DMS 273 (cell line): ENCODE data around the gene SCYGR3.

Experiments
- DNase-seq: peaks from one replicate; lab custom pipeline; 2025; ENCODE audit not compliant: unreplicated experiment; lab: John Stamatoyannopoulos, UW

Gene SCYGR3, protein sequence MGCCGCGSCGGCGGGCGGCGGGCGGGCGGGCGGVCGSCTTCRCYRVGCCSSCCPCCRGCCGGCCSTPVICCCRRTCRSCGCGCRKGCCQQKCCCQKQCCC

DNA sequence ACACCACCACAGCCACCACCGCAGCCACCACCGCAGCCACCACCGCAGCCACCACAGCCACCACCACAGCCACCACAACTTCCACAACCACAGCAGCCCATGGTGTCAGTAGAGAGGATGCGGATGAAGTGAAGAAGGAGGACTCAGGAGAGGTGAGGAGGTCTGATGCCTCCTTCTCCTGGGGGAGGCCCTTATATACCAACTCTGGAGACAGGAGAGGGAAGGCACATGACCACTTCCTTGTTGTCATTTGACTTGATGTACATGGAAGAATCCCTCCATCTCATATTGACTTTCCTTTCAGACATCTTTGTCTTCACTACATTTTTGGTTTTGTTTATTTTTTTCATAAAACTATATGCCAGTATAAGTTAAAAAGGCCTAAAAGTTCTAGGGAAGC is at the start of gene SCYGR3:
TSS of gene SCYGR3 (minus strand) at position 101 of the 400 bp plus-strand sequence. CDS start at position 101, 0 bp downstream.
- no peak for DNase-seq

DNA sequence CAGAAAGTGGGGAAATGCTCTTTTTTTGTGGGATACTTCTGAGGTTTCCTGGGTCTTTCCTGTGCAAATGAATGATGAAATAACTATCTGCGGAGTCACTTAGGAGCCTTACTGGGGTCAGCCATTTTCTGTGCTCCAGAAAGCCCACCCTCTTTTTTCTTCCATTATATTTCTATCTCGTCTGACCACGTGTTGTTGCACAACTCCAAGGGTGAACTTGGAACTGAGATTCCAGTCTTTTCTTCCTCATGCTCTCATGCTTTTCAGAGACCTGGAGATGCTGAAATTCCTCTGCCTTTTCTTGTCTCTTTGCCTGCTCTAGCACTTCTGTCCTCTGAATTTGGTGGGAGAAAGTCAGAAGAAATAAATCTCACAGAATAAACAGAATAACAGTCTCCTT is 47.2 kb upstream of the SCYGR3 start:
- no peak for DNase-seq

DNA sequence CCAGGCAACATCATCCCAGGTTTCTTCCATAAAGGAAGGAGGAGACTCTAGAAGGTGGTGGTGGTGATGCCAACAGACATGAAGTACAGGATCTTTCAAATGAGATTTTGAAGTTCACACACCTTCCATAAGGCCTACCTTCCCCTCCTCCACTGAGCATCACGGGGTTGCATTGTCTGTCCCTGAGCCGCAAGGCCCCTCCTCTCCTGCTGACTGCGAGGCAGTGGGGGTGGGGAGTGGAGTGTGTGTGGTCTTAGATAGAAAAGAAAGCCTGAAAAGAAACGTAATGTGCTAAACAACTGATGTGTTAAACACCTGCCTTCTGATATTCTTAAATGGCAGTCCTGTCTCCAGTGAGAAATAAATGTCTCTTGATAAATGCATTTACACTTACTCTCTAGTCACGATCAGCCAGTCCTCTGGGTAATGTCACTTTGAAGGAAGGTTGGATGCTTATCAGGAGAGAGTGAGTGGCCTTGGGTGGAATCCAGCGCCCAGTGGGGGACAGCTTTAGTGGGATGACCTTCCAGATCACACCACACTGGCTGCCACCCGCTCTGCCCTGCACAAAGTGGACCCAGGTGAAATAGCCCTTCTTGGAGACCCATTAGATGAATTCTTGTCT is 46.5 kb upstream of the SCYGR3 start:
- no peak for DNase-seq

DNA sequence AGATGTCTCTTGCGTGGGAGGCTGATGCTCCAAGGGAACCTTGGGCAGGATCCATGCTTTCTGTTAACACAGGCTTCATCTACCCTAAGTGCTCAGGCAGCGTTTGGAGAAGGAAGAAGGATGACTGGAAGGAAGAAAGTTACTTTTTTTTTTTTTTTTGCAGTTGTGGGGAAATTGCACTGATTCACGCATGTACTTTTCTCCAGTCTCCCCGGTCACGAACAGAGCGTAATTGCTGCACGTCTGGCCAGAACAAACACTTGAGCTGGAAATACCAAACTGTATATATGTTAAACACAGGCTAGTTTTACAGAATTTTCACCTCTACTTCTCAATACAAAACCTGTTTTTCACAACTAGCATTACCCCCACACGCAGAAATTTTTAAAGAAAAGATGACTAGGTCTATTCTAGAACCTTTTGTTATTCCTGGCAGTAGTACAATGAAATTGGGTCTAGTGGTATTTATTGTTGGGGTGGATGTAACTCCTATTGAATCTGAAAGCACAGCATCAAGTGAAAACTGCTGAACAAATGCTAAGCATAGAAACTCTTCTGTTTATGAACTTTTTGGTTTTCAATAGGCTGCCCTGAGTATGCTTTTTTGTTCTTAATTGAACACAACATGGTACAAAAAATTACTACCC is 42.7 kb upstream of the SCYGR3 start:
- no peak for DNase-seq

DNA sequence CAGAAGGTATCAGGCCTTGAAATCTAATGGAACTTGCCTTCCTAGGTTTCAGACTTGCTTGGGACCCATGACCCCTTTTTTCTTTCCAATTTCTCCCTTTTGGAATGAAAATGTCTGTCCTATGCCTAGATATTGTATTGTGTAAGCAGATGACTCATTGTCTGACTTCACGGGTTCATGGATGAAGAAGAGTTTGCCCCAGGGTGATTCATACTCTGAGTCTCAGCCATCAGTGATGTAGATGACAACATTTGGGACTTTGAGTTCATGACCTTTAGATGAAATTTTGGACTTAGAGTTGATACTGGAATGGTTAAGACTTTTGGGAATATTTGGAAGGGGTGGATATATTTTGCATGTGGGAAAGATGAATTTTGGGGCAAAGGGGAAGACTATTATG is 40.8 kb upstream of the SCYGR3 start:
- DNase-seq, result no peak

DNA sequence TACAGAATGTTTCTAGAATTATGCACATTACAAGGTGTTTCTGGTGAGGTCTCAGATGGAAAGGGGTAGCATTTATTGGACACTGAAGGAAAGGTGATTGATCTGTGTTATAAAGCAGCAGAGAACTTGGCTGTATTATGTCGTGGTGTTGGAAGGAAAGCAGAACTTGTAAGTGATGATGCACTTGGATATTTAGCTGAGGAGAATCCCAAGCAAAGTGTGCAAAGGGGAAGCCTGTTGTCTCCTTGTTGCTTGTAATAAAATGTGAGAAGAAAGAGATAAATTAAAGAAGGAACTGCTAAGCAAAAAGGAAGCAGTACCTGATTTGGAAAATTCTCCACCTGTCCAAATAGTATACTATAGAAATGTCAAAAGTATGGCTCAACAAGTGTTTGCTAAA is 39.8 kb upstream of the SCYGR3 start:
- no peak for DNase-seq

DNA sequence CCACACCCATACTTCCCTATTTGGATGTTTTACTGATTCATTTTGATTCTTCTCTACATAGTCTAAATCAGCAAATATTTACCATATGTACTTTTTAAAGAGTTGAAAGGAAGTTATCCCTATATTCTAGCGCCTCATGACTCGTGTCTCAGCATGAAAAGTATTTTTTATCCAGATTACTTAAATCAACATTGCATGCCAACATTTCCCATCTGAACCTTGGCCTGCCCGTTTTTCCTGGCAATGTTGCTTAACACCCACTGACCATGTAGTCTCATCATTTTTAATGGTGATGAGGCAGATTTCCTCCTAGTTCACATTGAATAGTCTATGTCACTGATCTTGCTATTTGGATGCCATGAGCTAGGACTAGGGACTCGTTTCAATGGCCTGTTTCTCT is 38.8 kb upstream of the SCYGR3 start:
- no peak for DNase-seq

DNA sequence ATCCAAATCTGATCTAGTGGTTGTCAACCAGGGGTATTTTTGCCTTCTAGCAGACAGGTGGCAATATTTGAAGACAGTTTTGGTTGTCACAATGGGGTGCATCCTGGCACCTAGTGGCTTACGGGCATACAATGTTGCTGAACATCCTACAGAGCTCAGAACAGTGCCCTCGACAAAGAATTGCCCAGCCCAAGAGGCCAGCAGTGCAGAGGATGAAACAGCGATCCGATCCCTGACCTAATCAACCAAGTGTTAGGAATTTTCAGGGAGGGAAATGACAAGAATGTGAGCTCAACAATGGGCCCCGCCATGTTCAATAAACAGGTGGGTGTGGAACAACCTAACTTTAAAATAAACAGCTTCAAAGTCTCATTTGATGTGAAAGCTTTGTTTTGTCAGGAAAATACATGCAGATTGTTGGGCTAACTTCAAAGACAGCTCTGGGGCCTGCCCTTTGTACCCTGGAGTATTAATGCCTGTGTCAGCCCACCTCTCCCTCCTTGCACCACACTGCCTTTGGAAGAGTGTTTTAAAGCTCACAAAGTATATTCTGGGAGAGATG is 29.4 kb upstream of the SCYGR3 start:
- DNase-seq, result no peak

DNA sequence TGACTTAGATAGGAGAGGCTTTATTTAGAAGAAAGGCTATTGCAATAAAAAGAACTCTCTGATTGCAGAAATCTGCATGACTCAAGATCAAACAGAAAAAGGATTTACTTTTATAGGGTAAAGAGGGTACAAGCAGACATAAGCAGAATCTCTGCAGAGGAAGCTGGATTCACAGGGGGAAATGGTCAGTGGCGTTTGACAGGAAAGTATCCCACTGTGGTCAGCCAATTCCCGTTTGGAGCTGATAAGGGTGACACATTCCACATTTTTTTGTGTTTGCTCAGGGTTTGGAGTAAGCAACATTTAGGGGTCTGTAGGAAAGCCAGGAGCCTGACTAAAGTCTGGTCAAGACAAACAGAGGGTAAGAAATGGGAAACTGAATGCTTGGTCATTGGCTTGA is 28.0 kb upstream of the SCYGR3 start:
- DNase-seq, result no peak

DNA sequence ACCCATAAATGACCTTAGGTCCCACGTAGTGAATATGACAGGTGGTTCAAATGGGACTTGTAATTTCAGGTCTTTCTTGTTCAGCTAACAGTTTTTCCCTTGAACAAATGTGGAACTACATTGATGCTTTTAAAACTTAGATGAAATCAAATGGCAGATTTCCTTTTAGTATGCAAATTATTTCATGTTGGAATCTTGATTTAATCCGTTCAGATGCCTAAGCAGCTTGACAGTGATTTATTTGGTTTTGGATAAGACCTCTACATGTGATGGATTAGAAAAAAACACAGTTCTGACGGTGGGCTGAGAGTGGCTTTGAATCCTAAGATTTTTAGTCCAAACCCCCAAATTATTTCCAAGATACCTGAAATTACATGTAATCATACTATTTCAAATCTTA is 19.6 kb upstream of the SCYGR3 start:
- DNase-seq, result no peak

DNA sequence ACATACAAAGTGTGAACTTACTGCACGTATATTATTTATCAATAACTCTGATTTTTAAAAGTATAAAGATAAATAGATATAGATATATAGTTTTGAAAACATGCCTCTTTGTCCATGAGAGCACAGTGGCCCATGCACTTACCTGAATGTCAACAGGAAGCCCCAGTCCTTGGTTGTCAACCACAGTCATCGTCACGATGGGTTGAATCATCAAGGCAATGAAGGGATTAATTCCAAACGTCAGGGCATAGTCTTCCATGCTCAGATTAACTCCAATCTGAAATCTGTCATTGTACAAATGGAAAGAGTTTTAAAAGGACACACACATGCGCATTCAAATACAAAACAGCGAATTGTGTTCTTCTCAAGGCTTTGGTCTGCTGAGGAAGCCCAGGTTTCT is 18.2 kb upstream of the SCYGR3 start:
- no peak for DNase-seq

DNA sequence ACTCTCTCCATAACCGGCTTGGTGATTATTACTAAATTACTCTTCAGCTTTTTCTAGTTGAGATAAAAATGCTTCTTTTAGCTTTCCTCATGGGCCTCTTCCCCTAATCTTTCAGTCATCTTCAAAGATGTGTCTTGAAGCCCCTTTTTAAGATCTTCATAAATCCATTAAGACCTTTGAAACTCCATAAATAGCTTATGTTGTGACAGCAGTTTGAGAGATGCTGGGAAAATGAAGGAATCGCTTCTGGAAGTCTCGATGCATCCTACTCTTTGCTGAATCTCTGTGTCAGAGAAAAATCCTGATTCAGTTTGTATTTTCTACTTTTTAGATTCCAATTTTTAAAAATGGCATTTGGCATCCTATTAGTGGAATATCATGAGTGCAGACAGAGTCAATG is 15.7 kb upstream of the SCYGR3 start:
- DNase-seq, result no peak

DNA sequence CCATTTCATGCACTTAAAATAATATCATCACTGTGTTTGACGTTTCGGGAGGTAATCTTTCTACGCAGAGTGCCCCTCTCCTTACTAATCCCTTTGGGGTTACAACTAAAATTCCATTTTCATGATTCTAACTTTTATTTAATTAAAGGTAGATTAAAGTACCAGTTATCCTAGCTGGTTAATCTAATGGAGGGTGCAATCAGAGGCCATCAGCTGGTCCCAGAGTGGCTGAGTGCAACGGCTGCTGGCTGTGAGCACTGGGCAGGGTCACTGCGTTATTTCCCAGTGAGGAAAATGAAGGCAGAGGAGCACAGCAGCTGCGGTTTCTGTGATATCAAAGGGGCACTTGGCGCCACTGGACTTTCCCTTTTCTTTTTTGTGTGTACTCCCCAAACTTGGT is 14.8 kb upstream of the SCYGR3 start:
- no peak for DNase-seq

DNA sequence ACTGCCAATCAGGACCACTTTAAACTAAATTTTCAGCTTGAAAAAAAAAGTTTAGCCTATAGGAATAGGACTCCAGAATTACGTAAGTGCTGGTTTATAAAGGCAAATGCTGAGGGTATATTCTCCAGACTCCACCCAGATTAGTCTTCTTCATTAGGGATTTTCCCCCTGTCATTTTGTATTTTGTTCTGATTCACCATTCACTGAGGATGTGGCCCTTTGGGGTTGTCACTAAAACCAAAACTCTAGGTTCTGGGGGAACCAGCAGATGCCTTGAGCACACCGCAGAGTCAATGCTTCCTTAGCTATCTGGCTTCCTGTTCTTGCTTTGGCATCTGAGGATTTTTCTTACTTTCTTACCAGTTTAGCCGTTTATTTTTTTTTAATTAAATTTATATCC is 13.1 kb upstream of the SCYGR3 start:
- DNase-seq, result no peak

DNA sequence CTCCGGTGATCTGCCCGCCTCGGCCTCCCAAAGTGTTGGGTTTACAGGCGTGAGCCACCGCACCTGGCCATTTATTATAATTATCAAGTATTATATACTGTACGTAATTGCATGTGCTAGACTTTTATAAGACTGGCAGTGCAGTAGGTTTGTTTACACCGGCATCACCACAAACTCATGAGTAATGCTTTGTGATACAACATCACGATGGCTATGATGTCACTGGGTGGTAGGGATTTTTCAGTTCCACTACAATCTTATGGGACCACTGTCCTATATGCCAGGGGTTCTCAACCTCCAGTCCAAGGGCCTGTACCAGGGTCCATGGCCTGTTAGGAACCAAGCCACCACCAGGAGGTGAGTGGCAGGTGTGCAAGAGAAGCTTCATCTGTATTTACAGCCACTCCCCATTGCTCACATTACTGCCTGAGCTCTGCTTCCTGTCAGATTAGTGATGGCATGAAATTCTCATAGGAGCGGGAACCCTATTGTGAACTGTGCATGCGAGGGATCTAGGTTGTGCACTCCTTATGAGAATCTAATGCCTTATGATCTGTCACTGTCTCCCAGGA is 12.0 kb upstream of the SCYGR3 start:
- no peak for DNase-seq

DNA sequence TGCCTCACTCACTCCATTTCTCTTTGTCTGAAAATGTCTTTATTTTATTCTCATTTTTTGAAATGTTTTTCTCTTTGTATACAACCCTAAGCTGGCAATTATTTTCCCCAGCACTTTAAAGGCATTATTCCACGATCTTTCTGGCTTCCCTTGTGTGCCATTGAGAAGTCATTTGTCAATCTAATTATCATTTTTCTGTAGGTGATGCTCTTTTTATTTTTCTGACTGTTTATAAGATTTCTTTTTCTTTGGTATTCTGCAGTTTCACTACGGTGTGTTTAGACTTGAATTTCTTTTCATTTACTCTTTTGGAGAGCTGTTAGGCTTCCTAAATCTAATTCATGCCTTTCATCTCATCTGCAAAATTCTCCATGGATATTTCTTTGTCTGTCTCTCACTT is 10.8 kb upstream of the SCYGR3 start:
- no peak for DNase-seq

DNA sequence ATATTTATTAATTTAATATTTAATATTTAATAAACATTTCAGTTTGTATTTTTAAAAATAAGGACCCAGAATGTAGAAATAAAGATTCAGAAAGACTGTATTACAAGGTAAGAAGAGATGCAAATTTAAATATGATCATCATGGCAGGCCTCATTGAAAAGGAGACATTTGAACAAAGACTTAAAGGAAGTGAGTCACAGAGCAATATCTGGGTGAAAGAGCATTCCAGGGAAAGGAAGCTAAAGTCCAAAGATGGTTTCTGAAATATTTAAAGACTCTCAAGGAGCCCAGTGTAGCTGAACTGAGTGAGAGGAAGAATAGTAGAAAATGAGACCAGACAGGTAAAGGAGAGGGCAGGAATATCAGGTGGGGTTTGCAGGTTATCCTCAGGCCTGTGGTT is 8.6 kb upstream of the SCYGR3 start:
- DNase-seq, result no peak

DNA sequence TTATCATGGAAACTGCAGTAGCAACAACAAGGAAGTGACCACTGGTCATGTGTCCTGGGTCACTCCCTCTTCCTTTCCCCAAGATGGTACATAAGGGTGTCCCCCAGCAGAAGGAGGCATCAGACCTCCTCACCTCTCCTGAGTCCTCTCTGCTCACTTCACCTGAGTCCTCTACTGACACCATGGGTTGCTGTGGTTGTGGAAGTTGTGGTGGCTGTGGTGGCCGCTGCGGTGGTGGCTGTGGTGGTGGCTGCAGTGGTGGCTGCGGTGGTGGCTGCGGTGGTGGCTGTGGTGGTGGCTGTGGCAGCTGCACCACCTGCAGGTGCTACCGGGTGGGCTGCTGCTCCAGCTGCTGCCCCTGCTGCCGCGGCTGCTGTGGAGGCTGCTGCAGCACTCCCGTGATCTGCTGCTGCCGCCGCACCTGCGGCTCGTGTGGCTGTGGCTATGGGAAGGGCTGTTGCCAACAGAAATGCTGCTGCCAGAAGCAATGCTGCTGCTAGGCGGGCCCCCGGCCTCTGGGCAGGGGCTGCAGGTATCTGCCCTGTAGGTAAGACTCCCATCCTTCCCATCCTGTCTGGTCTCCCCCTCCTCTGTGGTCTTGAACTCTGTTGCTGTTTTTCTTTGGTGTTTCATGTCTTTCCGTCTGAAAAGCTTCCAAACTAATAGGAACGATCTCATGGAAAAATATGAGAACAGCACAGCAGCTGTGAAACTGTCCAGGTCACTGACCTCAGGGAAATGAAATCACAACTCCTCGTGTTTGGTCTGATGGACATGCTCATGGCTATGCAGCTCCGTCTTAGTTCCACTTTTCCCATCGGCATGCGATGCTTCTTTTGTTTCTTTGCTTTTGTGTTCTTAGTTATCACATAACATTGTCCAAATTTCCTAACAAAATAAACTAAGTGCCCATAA is 2.9 kb upstream of the SCYGR3 start, which contains the start of gene SCYGR4:
TSS of gene SCYGR4 (plus strand) at position 183 of the 915 bp plus-strand sequence. CDS start at position 183, 0 bp downstream.
- DNase-seq, result no peak

DNA sequence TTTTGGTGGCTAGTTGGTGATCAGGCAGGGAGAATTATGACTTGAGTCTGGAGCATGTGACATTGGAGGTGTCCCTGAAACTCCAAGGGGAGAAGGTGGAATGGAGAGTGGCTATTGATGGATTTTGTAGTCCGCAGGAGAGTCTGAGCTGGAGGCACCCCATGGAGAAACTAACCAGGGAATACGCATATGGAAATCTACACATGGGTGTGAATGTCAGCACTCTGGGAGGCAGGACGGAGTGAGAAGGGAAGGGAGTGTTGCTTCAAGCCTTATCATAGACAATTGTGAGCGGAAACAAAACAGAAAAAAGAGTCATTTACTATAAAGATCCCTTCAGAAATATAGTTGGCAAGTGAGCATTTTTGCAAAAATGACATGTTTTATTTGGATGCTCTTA is 2.0 kb upstream of the SCYGR3 start:
- DNase-seq, result no peak

DNA sequence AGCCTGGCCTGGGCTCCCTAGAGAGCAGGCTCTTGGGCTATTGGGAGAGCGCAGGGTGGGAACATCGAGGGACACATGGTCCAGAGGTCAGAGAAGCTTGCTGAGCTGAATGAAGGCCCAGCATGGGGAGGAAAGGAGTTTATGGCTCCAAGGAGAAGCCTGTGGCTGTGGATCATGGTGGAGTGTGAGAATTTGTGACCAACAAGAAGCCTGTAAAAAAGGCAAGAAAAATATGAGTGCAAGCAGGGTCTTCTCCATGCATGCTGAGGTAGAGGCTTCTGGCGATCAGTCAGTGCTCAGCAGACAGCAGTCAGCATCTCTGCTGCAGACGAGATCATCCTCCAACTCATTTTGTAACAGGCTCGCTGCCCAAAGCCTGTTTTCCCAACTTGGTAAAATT is 1.3 kb upstream of the SCYGR3 start:
- no peak for DNase-seq

DNA sequence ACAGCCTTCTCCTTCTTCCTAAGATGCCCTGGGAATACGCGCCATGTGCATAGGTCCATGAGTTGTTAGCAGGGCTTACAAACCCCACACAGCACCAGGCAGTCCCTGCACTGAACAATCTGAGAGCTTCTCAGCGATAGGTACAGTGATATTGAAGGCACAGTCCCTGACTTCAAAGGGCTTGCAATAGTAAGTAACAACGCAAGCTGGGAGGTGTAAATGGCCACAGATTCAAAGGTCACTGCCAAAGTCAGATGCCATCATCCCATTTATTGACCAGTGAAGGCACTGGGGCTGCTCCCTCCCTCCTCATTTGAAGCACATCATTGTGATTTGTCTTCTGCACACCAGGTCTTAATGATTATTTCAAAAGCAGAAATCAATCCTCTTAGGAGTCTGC is 541 bp upstream of the SCYGR3 start:
- no peak for DNase-seq
